ENCODE results near the gene CHI3L1.

DNA sequence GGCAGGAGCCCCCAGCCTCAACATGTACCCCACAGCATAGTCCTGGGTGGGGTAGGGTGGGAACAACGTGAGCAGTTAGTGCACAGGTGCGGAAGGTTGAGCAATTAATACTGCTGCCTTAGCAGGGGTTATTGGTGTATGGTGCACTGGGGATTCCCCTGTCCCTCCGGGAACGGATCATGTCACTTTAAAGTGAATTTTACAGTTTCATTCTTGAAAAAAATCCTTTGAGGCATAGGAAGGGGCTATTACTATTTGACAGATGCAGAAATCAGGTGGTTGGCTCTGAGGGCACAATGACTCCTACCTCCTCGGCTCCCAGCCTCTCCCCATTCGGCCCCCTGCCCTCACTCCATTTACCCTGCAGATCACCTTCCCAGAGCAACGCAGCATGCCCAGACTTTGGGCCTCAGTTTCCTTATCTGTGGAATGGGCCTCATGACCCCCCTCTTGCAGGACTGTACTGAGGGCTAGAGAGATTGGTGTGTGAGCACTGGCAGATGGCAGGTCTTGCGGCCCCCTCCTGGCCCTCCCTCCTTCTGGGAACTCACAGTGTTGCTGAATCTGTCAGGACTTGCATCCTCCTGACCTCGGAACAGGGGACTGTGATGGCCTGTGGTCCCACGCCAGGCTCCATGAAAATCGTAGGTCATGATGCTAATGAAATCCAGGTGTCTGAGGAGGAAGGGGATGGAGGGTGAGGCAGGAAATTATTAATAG is 5.7 kb downstream of the CHI3L1 start:
- TF ChIP-seq CEBPB (IDR thresholded peaks at IDR 0.05) (no peak), CREB1 (IDR thresholded peaks at IDR 0.05; ENCODE audit: low read depth) (no peak), EGR1 (IDR thresholded peaks at IDR 0.05) (no peak), EP300 (IDR thresholded peaks at IDR 0.05; ENCODE audit: borderline replicate concordance) (no peak), RAD21 (IDR thresholded peaks at IDR 0.05; ENCODE audit: low read depth) (no peak), NFIC (IDR thresholded peaks at IDR 0.05) (no peak), TCF12 (IDR thresholded peaks at IDR 0.05; ENCODE audit: low read depth) (no peak), TAF1 (IDR thresholded peaks at IDR 0.05; ENCODE audit: low read depth) (no peak), ZBTB7A (IDR thresholded peaks at IDR 0.05; ENCODE audit: low read depth) (no peak), FOXM1 (IDR thresholded peaks at IDR 0.05; ENCODE audit: borderline replicate concordance, low read depth) (no peak), TEAD4 (IDR thresholded peaks at IDR 0.05) (no peak)
- TF ChIP-seq, protein P1, sequence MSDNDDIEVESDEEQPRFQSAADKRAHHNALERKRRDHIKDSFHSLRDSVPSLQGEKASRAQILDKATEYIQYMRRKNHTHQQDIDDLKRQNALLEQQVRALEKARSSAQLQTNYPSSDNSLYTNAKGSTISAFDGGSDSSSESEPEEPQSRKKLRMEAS (IDR thresholded peaks at IDR 0.05): no peak
- TF ChIP-seq, protein P2, sequence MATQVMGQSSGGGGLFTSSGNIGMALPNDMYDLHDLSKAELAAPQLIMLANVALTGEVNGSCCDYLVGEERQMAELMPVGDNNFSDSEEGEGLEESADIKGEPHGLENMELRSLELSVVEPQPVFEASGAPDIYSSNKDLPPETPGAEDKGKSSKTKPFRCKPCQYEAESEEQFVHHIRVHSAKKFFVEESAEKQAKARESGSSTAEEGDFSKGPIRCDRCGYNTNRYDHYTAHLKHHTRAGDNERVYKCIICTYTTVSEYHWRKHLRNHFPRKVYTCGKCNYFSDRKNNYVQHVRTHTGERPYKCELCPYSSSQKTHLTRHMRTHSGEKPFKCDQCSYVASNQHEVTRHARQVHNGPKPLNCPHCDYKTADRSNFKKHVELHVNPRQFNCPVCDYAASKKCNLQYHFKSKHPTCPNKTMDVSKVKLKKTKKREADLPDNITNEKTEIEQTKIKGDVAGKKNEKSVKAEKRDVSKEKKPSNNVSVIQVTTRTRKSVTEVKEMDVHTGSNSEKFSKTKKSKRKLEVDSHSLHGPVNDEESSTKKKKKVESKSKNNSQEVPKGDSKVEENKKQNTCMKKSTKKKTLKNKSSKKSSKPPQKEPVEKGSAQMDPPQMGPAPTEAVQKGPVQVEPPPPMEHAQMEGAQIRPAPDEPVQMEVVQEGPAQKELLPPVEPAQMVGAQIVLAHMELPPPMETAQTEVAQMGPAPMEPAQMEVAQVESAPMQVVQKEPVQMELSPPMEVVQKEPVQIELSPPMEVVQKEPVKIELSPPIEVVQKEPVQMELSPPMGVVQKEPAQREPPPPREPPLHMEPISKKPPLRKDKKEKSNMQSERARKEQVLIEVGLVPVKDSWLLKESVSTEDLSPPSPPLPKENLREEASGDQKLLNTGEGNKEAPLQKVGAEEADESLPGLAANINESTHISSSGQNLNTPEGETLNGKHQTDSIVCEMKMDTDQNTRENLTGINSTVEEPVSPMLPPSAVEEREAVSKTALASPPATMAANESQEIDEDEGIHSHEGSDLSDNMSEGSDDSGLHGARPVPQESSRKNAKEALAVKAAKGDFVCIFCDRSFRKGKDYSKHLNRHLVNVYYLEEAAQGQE (IDR thresholded peaks at IDR 0.05; ENCODE audit: low read depth): no peak
